Left ventricle myocardium inferior (tissue), 1 donor: ENCODE measurements around the gene PRSS38. TPM values are rescaled to one million over a fixed set of nuclear protein-coding genes. Genes with fewer than 3 reads are reported as not detected.

Experiments used
- DNase-seq: peaks from one replicate; pipeline ENCODE4 v3.0.0-alpha.2; 2020
- H3K27ac ChIP-seq: fragments of 200-600 bp; replicated peaks from 2 replicates; pipeline ENCODE4 v1.8.0; 2021
- H3K27me3 ChIP-seq: fragments of 200-600 bp; 2 replicates; pipeline ENCODE4 v1.8.0; 2021; ENCODE audit warnings: low read depth
- H3K36me3 ChIP-seq: fragments of 200-600 bp; 2 replicates; pipeline ENCODE4 v1.8.0; 2021
- H3K4me1 ChIP-seq: fragments of 200-600 bp; 2 replicates; pipeline ENCODE4 v1.8.0; 2021
- H3K4me3 ChIP-seq: fragments of 200-600 bp; 2 replicates; pipeline ENCODE4 v1.8.0; 2021; ENCODE audit warnings: mild to moderate bottlenecking, moderate library complexity
- H3K9me3 ChIP-seq: fragments of 200-600 bp; replicated peaks from 2 replicates; pipeline ENCODE4 v1.8.0; 2021
- intact Hi-C: fragments of 100-400 bp; cut with micrococcal nuclease; formaldehyde crosslinking; loops from one replicate; pipeline ENCODE4 v1.11.0; 2022
- total RNA-seq: library from RNA; stranded (reverse); fragmentation: NEBNext Ultra II Directional; extraction: Animal tissue kit (Norgen Biotek cat#: 25700); gene quantifications from one replicate; pipeline ENCODE4 v1.2.1, GENCODE V29; 2021
- TF ChIP-seq, protein P1 (sequence below): fragments of 200-600 bp; IDR thresholded peaks from 2 replicates; pipeline ENCODE4 v1.8.0; 2021; ENCODE audit warnings: antibody characterized with exemption, mild to moderate bottlenecking, borderline replicate concordance
- donor health status: DM: no; HTN: yes; CAD: no; lungs with severe emphysema.

Gene PRSS38
- total RNA-seq, 1 donor from 2014 or later = not detected

GRCh38 chr1:227771771-227772170 is 43.7 kb upstream of the PRSS38 start:
- Histone ChIP-seq H3K4me1 (peaks cover 8% of the 10 kb centered on the region), H3K27me3 (no peaks in the 10 kb centered on the region), H3K36me3 (peaks cover 61% of the 10 kb centered on the region), H3K27ac (no peak overlapping the region), H3K9me3 (no peaks in the 10 kb centered on the region), H3K4me3 (no peak overlapping the region)
- no peak for DNase-seq
- TF ChIP-seq, protein P1, sequence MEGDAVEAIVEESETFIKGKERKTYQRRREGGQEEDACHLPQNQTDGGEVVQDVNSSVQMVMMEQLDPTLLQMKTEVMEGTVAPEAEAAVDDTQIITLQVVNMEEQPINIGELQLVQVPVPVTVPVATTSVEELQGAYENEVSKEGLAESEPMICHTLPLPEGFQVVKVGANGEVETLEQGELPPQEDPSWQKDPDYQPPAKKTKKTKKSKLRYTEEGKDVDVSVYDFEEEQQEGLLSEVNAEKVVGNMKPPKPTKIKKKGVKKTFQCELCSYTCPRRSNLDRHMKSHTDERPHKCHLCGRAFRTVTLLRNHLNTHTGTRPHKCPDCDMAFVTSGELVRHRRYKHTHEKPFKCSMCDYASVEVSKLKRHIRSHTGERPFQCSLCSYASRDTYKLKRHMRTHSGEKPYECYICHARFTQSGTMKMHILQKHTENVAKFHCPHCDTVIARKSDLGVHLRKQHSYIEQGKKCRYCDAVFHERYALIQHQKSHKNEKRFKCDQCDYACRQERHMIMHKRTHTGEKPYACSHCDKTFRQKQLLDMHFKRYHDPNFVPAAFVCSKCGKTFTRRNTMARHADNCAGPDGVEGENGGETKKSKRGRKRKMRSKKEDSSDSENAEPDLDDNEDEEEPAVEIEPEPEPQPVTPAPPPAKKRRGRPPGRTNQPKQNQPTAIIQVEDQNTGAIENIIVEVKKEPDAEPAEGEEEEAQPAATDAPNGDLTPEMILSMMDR = no peak
- intact Hi-C loops = no loop called here

GRCh38 chr1:227773558-227773957 is 41.9 kb upstream of the PRSS38 start:
- no peak for DNase-seq
- H3K36me3 ChIP-seq = peaks cover 43% of the 10 kb centered on the region
- H3K27ac ChIP-seq = no peak overlapping the region
- TF ChIP-seq, protein P1 = no peak
- intact Hi-C loops = no loop called here
- H3K27me3 ChIP-seq = no peaks in the 10 kb centered on the region
- no peak overlapping the region for H3K4me3 ChIP-seq
- no peaks in the 10 kb centered on the region for H3K9me3 ChIP-seq
- no peaks in the 10 kb centered on the region for H3K4me1 ChIP-seq

DNA sequence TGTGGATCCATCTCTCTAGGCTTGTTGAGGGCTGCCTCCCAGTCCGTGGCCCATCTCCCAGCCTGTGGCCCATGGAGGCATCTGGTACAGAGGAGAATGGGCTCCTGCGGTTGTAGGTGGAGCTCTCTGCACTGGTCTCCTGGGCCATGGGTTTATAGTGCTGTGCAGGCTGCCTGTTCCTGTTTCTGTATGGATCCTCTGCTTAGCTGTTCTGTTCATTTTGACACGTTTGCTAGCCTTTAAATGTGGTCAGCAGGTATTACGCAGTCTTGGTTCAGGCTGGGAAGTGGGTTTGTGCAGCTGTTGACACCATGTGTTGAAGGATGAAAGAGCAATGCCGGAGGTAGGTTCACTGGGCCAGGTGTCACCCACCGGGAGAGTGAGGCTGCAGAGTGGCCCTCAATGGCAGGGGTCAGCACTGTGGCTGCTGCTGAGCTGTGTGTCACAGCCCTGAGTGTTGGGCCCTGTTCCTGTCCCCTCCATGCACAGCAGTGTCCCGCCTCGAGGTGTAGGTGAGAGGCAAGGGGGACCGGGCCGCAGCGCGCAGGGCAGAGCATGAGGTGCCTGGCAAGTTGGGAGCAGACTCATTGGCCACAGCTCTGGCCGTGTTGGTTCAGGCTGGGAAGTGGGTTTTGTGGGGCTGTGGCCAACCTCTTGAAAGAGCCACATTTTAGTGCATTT is 41.3 kb upstream of the PRSS38 start:
- intact Hi-C loops = no loop called here
- Histone ChIP-seq H3K27ac (no peak overlapping the region), H3K4me1 (no peaks in the 10 kb centered on the region), H3K36me3 (peaks cover 37% of the 10 kb centered on the region), H3K9me3 (no peaks in the 10 kb centered on the region), H3K27me3 (no peaks in the 10 kb centered on the region), H3K4me3 (no peak overlapping the region)
- DNase-seq = no peak
- TF ChIP-seq, protein P1 = no peak

DNA sequence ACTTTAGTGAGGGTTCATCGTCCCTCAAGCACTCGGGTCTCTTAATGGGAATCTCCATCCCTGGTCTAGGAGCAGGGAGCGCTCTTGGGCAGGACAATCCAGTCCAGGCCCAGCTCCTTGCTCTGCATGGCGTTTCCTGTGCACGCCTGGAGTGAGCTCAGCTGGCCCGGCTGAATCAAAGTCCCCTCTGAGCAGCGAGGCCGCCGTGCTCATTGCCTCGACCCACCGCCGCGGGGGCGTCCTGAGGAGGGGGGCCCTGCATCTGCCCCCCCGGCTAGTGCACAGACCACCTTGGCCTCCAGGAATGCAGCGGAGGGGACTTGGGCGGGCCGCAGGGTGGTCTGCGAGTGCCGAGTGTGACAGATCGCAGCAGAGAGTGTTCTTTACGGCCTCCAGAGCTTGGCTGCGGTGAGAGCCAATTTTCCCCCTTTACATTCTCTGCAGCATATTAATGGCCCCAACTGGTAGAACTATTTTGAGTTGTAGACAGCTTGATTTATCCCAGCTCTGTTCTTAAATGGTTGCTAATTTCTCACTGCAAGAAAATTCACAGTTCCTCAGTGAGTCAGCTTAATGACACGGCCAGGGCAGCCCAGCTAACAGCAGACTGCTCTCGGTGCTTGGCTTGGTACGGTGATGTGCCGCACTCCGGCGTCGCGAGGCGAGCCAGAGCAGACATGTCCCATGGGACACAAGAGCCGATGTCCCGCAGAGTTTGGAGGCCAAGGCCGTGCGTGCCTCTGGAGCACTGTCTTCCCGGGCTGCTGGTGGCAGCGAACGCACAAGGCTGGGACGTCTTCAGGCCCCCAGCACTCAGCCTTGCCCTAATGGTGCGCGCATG is 40.4 kb upstream of the PRSS38 start:
- H3K9me3 ChIP-seq = no peaks in the 10 kb centered on the region
- no peak for DNase-seq
- H3K27me3 ChIP-seq = no peaks in the 10 kb centered on the region
- no peaks in the 10 kb centered on the region for H3K4me1 ChIP-seq
- H3K4me3 ChIP-seq = no peak overlapping the region
- H3K36me3 ChIP-seq = peaks cover 29% of the 10 kb centered on the region
- TF ChIP-seq, protein P1 = no peak
- intact Hi-C loops = no loop called here
- H3K27ac ChIP-seq = no peak overlapping the region

DNA sequence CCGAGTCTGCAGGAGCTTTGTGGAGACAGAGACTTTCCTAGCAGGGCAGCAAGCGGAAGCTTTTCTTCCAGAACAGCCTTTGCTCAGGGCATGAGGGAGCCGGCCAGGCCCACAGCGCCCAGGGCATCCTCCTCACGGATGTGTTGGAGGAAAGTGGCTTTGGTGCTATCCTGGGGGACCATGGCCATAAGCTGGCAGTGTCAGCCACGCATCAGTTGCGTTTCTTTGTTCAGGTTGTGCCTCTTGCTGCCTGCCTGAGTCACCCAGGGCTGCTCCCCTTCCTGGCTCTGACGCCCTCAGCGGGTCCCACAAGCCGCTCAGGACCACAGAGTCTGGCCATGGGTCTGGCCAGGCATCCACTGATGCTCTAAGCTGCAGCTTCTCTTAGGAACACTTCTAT is 39.6 kb upstream of the PRSS38 start:
- TF ChIP-seq, protein P1 = no peak
- intact Hi-C loops = no loop called here
- Histone ChIP-seq H3K27ac (no peak overlapping the region), H3K9me3 (no peaks in the 10 kb centered on the region), H3K4me3 (no peak overlapping the region), H3K36me3 (peaks cover 26% of the 10 kb centered on the region), H3K27me3 (no peaks in the 10 kb centered on the region), H3K4me1 (no peaks in the 10 kb centered on the region)
- DNase-seq = no peak
